Activated CD4-positive, alpha-beta T cell treated with anti-CD3 and anti-CD28 coated beads, Interleukin-2, Interleukin-6, amounts not matched to agents 100 ng/mL and 50 ng/mL, durations not matched to agents 16 hours and 8 hours (primary cell): ENCODE measurements around the gene LIMD2.

ENCODE experiments used
- DNase-seq: peaks from one replicate; pipeline ENCODE4 v3.0.0-alpha.2; 2020

Gene LIMD2

GRCh38 chr17:63679214-63679613 is 20.7 kb downstream of the LIMD2 start:
- no peak for DNase-seq

GRCh38 chr17:63676584-63676983 is 23.3 kb downstream of the LIMD2 start:
- no peak for DNase-seq

GRCh38 chr17:63675607-63676546 is 24.0 kb downstream of the LIMD2 start:
- DNase-seq, result no peak

- DNase-seq, result no peak
Observed at GRCh38 chr17:63675231-63675606, 24.7 kb downstream of the LIMD2 start.

- DNase-seq, result no peak
Observed at GRCh38 chr17:63672856-63673255, 27.1 kb downstream of the LIMD2 start.

- no peak for DNase-seq
Observed at GRCh38 chr17:63665527-63666214, 34.3 kb downstream of the LIMD2 start.

GRCh38 chr17:63659850-63660249 is 40.1 kb downstream of the LIMD2 start:
- DNase-seq, result no peak

- DNase-seq, result no peak
Observed at GRCh38 chr17:63658366-63658765, 41.6 kb downstream of the LIMD2 start.

GRCh38 chr17:63657786-63658185 is 42.1 kb downstream of the LIMD2 start:
- no peak for DNase-seq

GRCh38 chr17:63653050-63653449 is 46.9 kb downstream of the LIMD2 start:
- DNase-seq, result no peak

- no peak for DNase-seq
Observed at GRCh38 chr17:63652106-63652505, 47.8 kb downstream of the LIMD2 start.

GRCh38 chr17:63649813-63650212 is 50.1 kb downstream of the LIMD2 start:
- no peak for DNase-seq

- DNase-seq, result no peak
Observed at GRCh38 chr17:63647936-63648335, 52.0 kb downstream of the LIMD2 start.

GRCh38 chr17:63647065-63647725 is 52.7 kb downstream of the LIMD2 start:
- no peak for DNase-seq

GRCh38 chr17:63646488-63646806 is 53.5 kb downstream of the LIMD2 start:
- no peak for DNase-seq
